PC-9 (cell line): Measurements from ENCODE around the gene CXCR5. TPM values are rescaled to one million over a fixed set of nuclear protein-coding genes. Genes with fewer than 3 reads are reported as not detected.

Experiments used
- BruUV-seq: library from RNA; stranded (reverse); fragments of 400-500 nt; replicated peaks from 2 replicates; lab custom pipeline; 2021; lab: Mats Ljungman, UMichigan
- CTCF ChIA-PET: fragments of 300-600 bp; sonication (Branson Sonifier 250); formaldehyde crosslinking; loops from one replicate; lab custom pipeline; 2022; ENCODE audit warnings: antibody characterized with exemption; lab: Charles Lee
- POLR2A ChIA-PET: fragments of 300-600 bp; sonication (Branson Sonifier 250); formaldehyde crosslinking; loops from one replicate; lab custom pipeline; 2022; ENCODE audit warnings: antibody characterized with exemption; ENCODE audit not compliant: unreplicated experiment; lab: Charles Lee
- DNase-seq, 2 experiments: peaks; one replicate each; pipeline versions ENCODE4 v3.0.0 to v3.0.0-alpha.2; 2015 to 2022; ENCODE audit warnings: mixed read lengths in 1 of 2
- H2AFZ ChIP-seq: fragments of 200-600 bp; sonication (generic); 2 replicates; pipeline ENCODE4 v1.8.1; 2017; ENCODE audit warnings: antibody characterized with exemption
- H3F3A ChIP-seq: fragments of 200-600 bp; sonication (generic); 2 replicates; pipeline ENCODE4 v1.8.1; 2017; ENCODE audit warnings: antibody characterized with exemption, mild to moderate bottlenecking, low read depth; ENCODE audit not compliant: insufficient read depth
- H3K27ac ChIP-seq: fragments of 200-600 bp; sonication (generic); 2 replicates; pipeline ENCODE4 v1.6.1; 2016; ENCODE audit warnings: mixed run types
- H3K27me3 ChIP-seq: fragments of 200-600 bp; sonication (generic); 2 replicates; pipeline ENCODE4 v1.6.1; 2016; ENCODE audit warnings: low read depth, mixed run types; ENCODE audit not compliant: insufficient read depth
- H3K36me3 ChIP-seq: fragments of 200-600 bp; sonication (generic); 2 replicates; pipeline ENCODE4 v1.6.1; 2016; ENCODE audit warnings: low read depth, mixed run types
- H3K4me1 ChIP-seq: fragments of 200-600 bp; sonication (generic); replicated peaks from 2 replicates; pipeline ENCODE4 v1.6.1; 2016; ENCODE audit warnings: mixed run types; ENCODE audit not compliant: insufficient read depth
- H3K4me2 ChIP-seq: fragments of 200-600 bp; sonication (generic); 2 replicates; pipeline ENCODE4 v1.6.1; 2017; ENCODE audit warnings: mixed run types
- H3K4me3 ChIP-seq: fragments of 200-600 bp; sonication (generic); 2 replicates; pipeline ENCODE4 v1.6.1; 2016; ENCODE audit warnings: mixed run types
- H3K79me2 ChIP-seq: fragments of 200-600 bp; sonication (generic); 2 replicates; pipeline ENCODE4 v1.6.1; 2017; ENCODE audit warnings: low read depth, mixed run types
- H3K9me2 ChIP-seq: fragments of 200-600 bp; sonication (generic); 2 replicates; pipeline ENCODE4 v1.8.1; 2017; ENCODE audit warnings: mild to moderate bottlenecking; ENCODE audit not compliant: insufficient read depth
- H3K9me3 ChIP-seq: fragments of 200-600 bp; sonication (generic); 2 replicates; pipeline ENCODE4 v1.8.1; 2016; ENCODE audit warnings: low read depth; ENCODE audit not compliant: insufficient read depth
- H4K20me1 ChIP-seq: fragments of 200-600 bp; sonication (generic); 2 replicates; pipeline ENCODE4 v1.8.1; 2017; ENCODE audit not compliant: insufficient read depth
- EZH2 ChIP-seq: fragments of 200-600 bp; sonication (generic); IDR thresholded peaks from 2 replicates; pipeline ENCODE4 v1.8.0; 2017; ENCODE audit warnings: antibody characterized with exemption, low read depth
- intact Hi-C: fragments of 100-400 bp; cut with micrococcal nuclease; formaldehyde crosslinking; loops from one replicate; pipeline ENCODE4 v1.10.0; 2022; ENCODE audit not compliant: unreplicated experiment
- total RNA-seq: library from RNA; stranded (reverse); gene quantifications from 2 replicates; pipeline ENCODE4 v1.2.3, GENCODE V29; 2021
- TF ChIP-seq, protein P1 (sequence below): fragments of 200-600 bp; sonication (generic); conservative IDR thresholded peaks from 2 replicates; pipeline ENCODE4 v1.6.1; 2017; ENCODE audit warnings: mixed run types, antibody characterized with exemption, mild to moderate bottlenecking, moderate library complexity

Gene CXCR5
- total RNA-seq, 1 experiment from 2014 or later = not detected

DNA sequence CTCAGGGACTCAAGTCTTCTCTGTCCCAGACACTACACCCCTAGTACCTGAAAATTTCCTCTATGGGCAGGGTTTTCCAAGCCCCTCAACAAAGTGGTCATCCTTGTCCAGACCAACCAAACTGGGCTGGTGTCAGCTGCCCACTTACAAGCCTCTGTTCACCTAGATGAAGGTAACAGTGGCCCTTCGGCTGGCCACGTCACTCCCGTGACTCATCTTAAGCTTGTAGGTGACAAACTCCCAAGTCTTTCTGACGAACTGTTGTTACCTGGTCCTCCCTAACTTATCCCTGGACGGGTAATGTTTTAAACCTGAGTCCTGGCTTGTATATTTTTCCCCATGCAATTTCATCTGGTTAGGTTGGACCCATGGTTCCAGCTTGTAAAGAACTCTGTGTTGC is 4.7 kb downstream of the CXCR5 start:
- Histone ChIP-seq H3F3A (peaks cover 11% of the 10 kb centered on the region; the same call in 1 of the 2 replicates), H3K4me1 (peaks cover 27% of the 10 kb centered on the region), H3K9me3 (no peaks in the 10 kb centered on the region), H4K20me1 (no peaks in the 10 kb centered on the region), H3K27me3 (no peaks in the 10 kb centered on the region), H3K9me2 (no peaks in the 10 kb centered on the region), H3K4me2 (peak overlapping the region; percentile 51), H3K79me2 (no peaks in the 10 kb centered on the region), H3K36me3 (no peaks in the 10 kb centered on the region), H3K4me3 (no peak overlapping the region), H2AFZ (no peak overlapping the region), H3K27ac (peak overlapping the region; percentile 5; the same call in 1 of the 2 replicates)
- BruUV-seq = no TSS peak
- peak; percentile 55 to 88 for DNase-seq
- POLR2A ChIA-PET = interaction anchor here (0.5 to 0.6 kb wide), 3 partner anchors 10 to 37 kb away, joined by 7 to 35 read pairs (median 12); partner anchors contain the start of gene BCL9L
- TF ChIP-seq EZH2 = no peak
- TF ChIP-seq, protein P1, sequence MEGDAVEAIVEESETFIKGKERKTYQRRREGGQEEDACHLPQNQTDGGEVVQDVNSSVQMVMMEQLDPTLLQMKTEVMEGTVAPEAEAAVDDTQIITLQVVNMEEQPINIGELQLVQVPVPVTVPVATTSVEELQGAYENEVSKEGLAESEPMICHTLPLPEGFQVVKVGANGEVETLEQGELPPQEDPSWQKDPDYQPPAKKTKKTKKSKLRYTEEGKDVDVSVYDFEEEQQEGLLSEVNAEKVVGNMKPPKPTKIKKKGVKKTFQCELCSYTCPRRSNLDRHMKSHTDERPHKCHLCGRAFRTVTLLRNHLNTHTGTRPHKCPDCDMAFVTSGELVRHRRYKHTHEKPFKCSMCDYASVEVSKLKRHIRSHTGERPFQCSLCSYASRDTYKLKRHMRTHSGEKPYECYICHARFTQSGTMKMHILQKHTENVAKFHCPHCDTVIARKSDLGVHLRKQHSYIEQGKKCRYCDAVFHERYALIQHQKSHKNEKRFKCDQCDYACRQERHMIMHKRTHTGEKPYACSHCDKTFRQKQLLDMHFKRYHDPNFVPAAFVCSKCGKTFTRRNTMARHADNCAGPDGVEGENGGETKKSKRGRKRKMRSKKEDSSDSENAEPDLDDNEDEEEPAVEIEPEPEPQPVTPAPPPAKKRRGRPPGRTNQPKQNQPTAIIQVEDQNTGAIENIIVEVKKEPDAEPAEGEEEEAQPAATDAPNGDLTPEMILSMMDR = no peak
- CTCF ChIA-PET = interaction anchor here (0.8 to 1.2 kb wide), 3 partner anchors 18 to 100 kb away, joined by 3 to 5 read pairs (median 3); no protein-coding TSS in a partner anchor
- intact Hi-C loops = no loop called here

DNA sequence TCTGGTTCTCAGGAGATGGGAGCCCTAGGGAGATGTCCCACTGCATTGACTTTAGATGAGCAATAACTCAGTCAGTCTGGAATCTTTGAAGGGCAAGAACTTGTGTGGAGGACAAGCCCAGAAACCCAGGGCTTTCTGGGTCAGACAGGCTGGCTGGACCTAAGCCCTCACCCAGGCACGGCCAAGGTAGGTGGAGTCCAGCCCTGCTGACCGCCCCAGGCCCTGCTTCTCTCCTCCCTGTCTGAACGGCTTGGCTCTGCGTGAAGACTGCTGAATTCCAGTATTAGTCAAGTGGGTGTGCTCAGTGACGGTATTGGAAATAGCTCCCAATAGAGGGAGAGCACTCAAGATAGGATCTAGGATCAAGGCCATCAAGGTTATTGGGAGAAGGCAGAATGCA is 6.1 kb downstream of the CXCR5 start:
- ChIA-PET POLR2A (interaction anchor here (0.5 kb wide), 1 partner anchor 278 kb away, joined by 4 read pairs; no protein-coding TSS in a partner anchor), CTCF (no interaction called here)
- intact Hi-C loops = no loop called here
- Histone ChIP-seq H3K27me3 (no peaks in the 10 kb centered on the region), H3K27ac (no peak overlapping the region), H3K4me3 (no peak overlapping the region), H3K4me2 (no peak overlapping the region), H3K9me2 (no peaks in the 10 kb centered on the region), H2AFZ (no peak overlapping the region), H3K79me2 (no peaks in the 10 kb centered on the region), H3K36me3 (no peaks in the 10 kb centered on the region), H3K4me1 (peaks cover 27% of the 10 kb centered on the region), H3K9me3 (no peaks in the 10 kb centered on the region), H4K20me1 (no peaks in the 10 kb centered on the region), H3F3A (peaks cover 16% of the 10 kb centered on the region; the same call in 1 of the 2 replicates)
- no TSS peak for BruUV-seq
- TF ChIP-seq, protein P1 = no peak
- TF ChIP-seq EZH2 = no peak
- DNase-seq = peak in 1 of 2 experiments; percentile 74

DNA sequence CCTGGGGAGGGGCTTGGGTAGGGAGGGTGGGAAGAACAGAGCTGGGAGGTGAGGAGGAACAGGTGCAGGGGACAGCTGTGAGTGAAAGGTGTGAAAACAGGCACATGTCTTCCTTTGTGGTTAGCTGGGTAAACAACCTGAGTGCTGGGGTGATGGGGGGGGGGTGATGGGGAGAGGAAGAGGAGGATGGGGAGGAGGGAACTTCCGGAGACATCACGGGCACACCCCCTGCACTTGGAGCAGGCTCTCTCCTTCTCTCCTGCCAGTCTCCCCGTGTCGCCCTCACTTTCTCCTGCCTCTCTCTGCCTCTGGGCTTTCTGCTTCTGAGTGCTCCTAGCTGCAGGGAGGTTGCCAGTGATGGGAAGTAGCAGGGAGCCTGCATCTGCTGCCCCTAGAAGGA is 8.8 kb downstream of the CXCR5 start:
- POLR2A ChIA-PET = interaction anchor here (0.6 kb wide), 1 partner anchor 21 kb away, joined by 36 read pairs; no protein-coding TSS in a partner anchor

More for the DNA sequence above, 8.8 kb downstream of the CXCR5 start:
- H2AFZ ChIP-seq = no peak overlapping the region
- no peaks in the 10 kb centered on the region for H3K36me3 ChIP-seq
- no peaks in the 10 kb centered on the region for H3K79me2 ChIP-seq
- BruUV-seq = no TSS peak
- no peaks in the 10 kb centered on the region for H3K9me2 ChIP-seq
- H3K27ac ChIP-seq = no peak overlapping the region
- no peak overlapping the region for H3K4me2 ChIP-seq
- DNase-seq = peak; percentile 28 to 54
- peaks cover 39% of the 10 kb centered on the region; the same call in 1 of the 2 replicates for H3F3A ChIP-seq
- peaks cover 6% of the 10 kb centered on the region; the same call in 1 of the 2 replicates for H4K20me1 ChIP-seq
- CTCF ChIA-PET = no interaction called here
- TF ChIP-seq EZH2 = no peak
- TF ChIP-seq, protein P1 = no peak
- H3K4me3 ChIP-seq = no peak overlapping the region
- H3K27me3 ChIP-seq = no peaks in the 10 kb centered on the region
- peaks cover 22% of the 10 kb centered on the region for H3K4me1 ChIP-seq
- intact Hi-C loops = no loop called here
- no peaks in the 10 kb centered on the region for H3K9me3 ChIP-seq
